PFSK-1 (cell line): ENCODE results near the gene EPHA6.

ENCODE experiments used
- REST ChIP-seq, 2 experiments: IDR thresholded peaks; 2 replicates each; pipeline versions ENCODE4 v1.6.1 to v1.8.0; 2011 to 2012; ENCODE audit warnings: low read depth in 2 of 2, low read length in 2 of 2, control low read depth in 1 of 2, inconsistent platforms in 1 of 2, mild to moderate bottlenecking in 1 of 2, moderate library complexity in 1 of 2; ENCODE audit not compliant: insufficient read depth in 1 of 2
- SIN3A ChIP-seq: IDR thresholded peaks from 2 replicates; pipeline ENCODE4 v1.6.1; 2012; ENCODE audit warnings: mild to moderate bottlenecking, low read length, moderate library complexity, borderline replicate concordance; ENCODE audit not compliant: insufficient read depth
- TAF1 ChIP-seq: IDR thresholded peaks from 2 replicates; pipeline ENCODE4 v1.6.1; 2012; ENCODE audit warnings: low read length, control low read depth, borderline replicate concordance; ENCODE audit not compliant: insufficient read depth

GRCh38 chr3:97515076-97515475 is 700.7 kb downstream of the EPHA6 start:
- no peak for TF ChIP-seq TAF1
- TF ChIP-seq SIN3A = no peak
- no peak for TF ChIP-seq REST (IDR thresholded peaks at IDR 0.05; ENCODE audit: insufficient read depth in 1 of 2, low read depth in 2 of 2, low read length in 2 of 2)
